ENCODE measurements around the gene TUBB8B.
"Not testable (repeated sequence)": the region's sequence is repeated elsewhere in the genome, so short reads cannot be mapped to it uniquely, and the experiment has no call there.

TUBB8B gene

GRCh38 chr18:82626-83209 is 33.3 kb upstream of the TUBB8B start:
- not testable (repeated sequence) for H3K36me3 ChIP-seq (ENCODE audit: control insufficient read depth in 1 of 2, insufficient read depth in 2 of 2, low read length in 2 of 2); H3K4me1 ChIP-seq (ENCODE audit: control insufficient read depth in 1 of 2, insufficient read depth in 2 of 2, low read length in 2 of 2); H3K9me3 ChIP-seq (ENCODE audit: control insufficient read depth in 1 of 2, low read length in 2 of 2)

GRCh38 chr18:80881-81280 is 31.5 kb upstream of the TUBB8B start:
- not testable (repeated sequence) for H3K27ac ChIP-seq (ENCODE audit: low read depth, low read length); H3K9ac ChIP-seq (ENCODE audit: low read depth in 1 of 2, low read length in 2 of 2); H3K36me3 ChIP-seq (ENCODE audit: control insufficient read depth in 1 of 2, insufficient read depth in 2 of 2, low read length in 2 of 2); H3K27me3 ChIP-seq (ENCODE audit: control insufficient read depth in 1 of 2, insufficient read depth in 2 of 2, low read length in 2 of 2); H3K4me3 ChIP-seq (ENCODE audit: low read depth in 1 of 2, low read length in 2 of 2); H3K9me3 ChIP-seq (ENCODE audit: control insufficient read depth in 1 of 2, low read length in 2 of 2); H3K4me1 ChIP-seq (ENCODE audit: control insufficient read depth in 1 of 2, insufficient read depth in 2 of 2, low read length in 2 of 2)

More at GRCh38 chr18:82626-83209, 33.3 kb upstream of the TUBB8B start:
- not testable (repeated sequence) for H3K9ac ChIP-seq (ENCODE audit: low read depth in 1 of 2, low read length in 2 of 2); H3K27me3 ChIP-seq (ENCODE audit: control insufficient read depth in 1 of 2, insufficient read depth in 2 of 2, low read length in 2 of 2); H3K27ac ChIP-seq (ENCODE audit: low read depth, low read length); H3K4me3 ChIP-seq (ENCODE audit: low read depth in 1 of 2, low read length in 2 of 2)

DNA sequence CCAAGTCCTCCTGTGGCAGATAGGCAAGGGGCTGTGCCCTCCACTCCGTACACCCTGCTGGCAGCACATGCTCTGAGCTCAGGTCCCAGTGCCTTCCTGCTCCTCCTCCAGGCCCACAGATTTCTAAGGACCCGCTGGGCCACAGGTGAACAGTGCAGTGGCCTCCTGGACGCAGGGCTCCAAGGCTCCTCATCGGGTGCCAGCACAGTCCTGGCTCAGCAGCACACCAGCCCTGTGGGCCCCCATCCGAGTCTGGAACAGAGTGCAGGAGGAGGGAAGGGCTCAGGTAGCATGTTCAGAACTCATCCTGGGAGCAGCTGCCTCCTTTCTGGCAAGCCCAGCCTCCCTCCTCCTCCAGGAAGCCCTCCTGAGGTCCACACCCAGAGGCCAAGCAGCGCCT is 30.8 kb upstream of the TUBB8B start:
- H3K4me3 ChIP-seq (ENCODE audit: low read depth in 1 of 2, low read length in 2 of 2); H3K27ac ChIP-seq (ENCODE audit: low read depth, low read length); H3K36me3 ChIP-seq (ENCODE audit: control insufficient read depth in 1 of 2, insufficient read depth in 2 of 2, low read length in 2 of 2); H3K9me3 ChIP-seq (ENCODE audit: control insufficient read depth in 1 of 2, low read length in 2 of 2); H3K9ac ChIP-seq (ENCODE audit: low read depth in 1 of 2, low read length in 2 of 2); H3K27me3 ChIP-seq (ENCODE audit: control insufficient read depth in 1 of 2, insufficient read depth in 2 of 2, low read length in 2 of 2); H3K4me1 ChIP-seq (ENCODE audit: control insufficient read depth in 1 of 2, insufficient read depth in 2 of 2, low read length in 2 of 2): not testable (repeated sequence)

- H3K27me3 ChIP-seq (ENCODE audit: control insufficient read depth in 1 of 2, insufficient read depth in 2 of 2, low read length in 2 of 2); H3K4me1 ChIP-seq (ENCODE audit: control insufficient read depth in 1 of 2, insufficient read depth in 2 of 2, low read length in 2 of 2); H3K27ac ChIP-seq (ENCODE audit: low read depth, low read length); H3K9me3 ChIP-seq (ENCODE audit: control insufficient read depth in 1 of 2, low read length in 2 of 2); H3K9ac ChIP-seq (ENCODE audit: low read depth in 1 of 2, low read length in 2 of 2); H3K36me3 ChIP-seq (ENCODE audit: control insufficient read depth in 1 of 2, insufficient read depth in 2 of 2, low read length in 2 of 2); H3K4me3 ChIP-seq (ENCODE audit: low read depth in 1 of 2, low read length in 2 of 2): not testable (repeated sequence)
Measured at GRCh38 chr18:75525-76160, 26.2 kb upstream of the TUBB8B start.

- H3K27me3 ChIP-seq (ENCODE audit: control insufficient read depth in 1 of 2, insufficient read depth in 2 of 2, low read length in 2 of 2); H3K9me3 ChIP-seq (ENCODE audit: control insufficient read depth in 1 of 2, low read length in 2 of 2); H3K9ac ChIP-seq (ENCODE audit: low read depth in 1 of 2, low read length in 2 of 2); H3K4me3 ChIP-seq (ENCODE audit: low read depth in 1 of 2, low read length in 2 of 2); H3K36me3 ChIP-seq (ENCODE audit: control insufficient read depth in 1 of 2, insufficient read depth in 2 of 2, low read length in 2 of 2); H3K27ac ChIP-seq (ENCODE audit: low read depth, low read length); H3K4me1 ChIP-seq (ENCODE audit: control insufficient read depth in 1 of 2, insufficient read depth in 2 of 2, low read length in 2 of 2): not testable (repeated sequence)
Measured at GRCh38 chr18:73181-73777, 23.9 kb upstream of the TUBB8B start.

GRCh38 chr18:67701-68100 is 18.3 kb upstream of the TUBB8B start:
- H3K9me3 ChIP-seq (ENCODE audit: control insufficient read depth in 1 of 2, low read length in 2 of 2); H3K4me1 ChIP-seq (ENCODE audit: control insufficient read depth in 1 of 2, insufficient read depth in 2 of 2, low read length in 2 of 2); H3K4me3 ChIP-seq (ENCODE audit: low read depth in 1 of 2, low read length in 2 of 2); H3K9ac ChIP-seq (ENCODE audit: low read depth in 1 of 2, low read length in 2 of 2); H3K27ac ChIP-seq (ENCODE audit: low read depth, low read length); H3K36me3 ChIP-seq (ENCODE audit: control insufficient read depth in 1 of 2, insufficient read depth in 2 of 2, low read length in 2 of 2); H3K27me3 ChIP-seq (ENCODE audit: control insufficient read depth in 1 of 2, insufficient read depth in 2 of 2, low read length in 2 of 2): not testable (repeated sequence)

GRCh38 chr18:64279-64678 is 14.9 kb upstream of the TUBB8B start:
- not testable (repeated sequence) for H3K9me3 ChIP-seq (ENCODE audit: control insufficient read depth in 1 of 2, low read length in 2 of 2); H3K4me3 ChIP-seq (ENCODE audit: low read depth in 1 of 2, low read length in 2 of 2); H3K27me3 ChIP-seq (ENCODE audit: control insufficient read depth in 1 of 2, insufficient read depth in 2 of 2, low read length in 2 of 2); H3K4me1 ChIP-seq (ENCODE audit: control insufficient read depth in 1 of 2, insufficient read depth in 2 of 2, low read length in 2 of 2); H3K27ac ChIP-seq (ENCODE audit: low read depth, low read length); H3K9ac ChIP-seq (ENCODE audit: low read depth in 1 of 2, low read length in 2 of 2); H3K36me3 ChIP-seq (ENCODE audit: control insufficient read depth in 1 of 2, insufficient read depth in 2 of 2, low read length in 2 of 2)

DNA sequence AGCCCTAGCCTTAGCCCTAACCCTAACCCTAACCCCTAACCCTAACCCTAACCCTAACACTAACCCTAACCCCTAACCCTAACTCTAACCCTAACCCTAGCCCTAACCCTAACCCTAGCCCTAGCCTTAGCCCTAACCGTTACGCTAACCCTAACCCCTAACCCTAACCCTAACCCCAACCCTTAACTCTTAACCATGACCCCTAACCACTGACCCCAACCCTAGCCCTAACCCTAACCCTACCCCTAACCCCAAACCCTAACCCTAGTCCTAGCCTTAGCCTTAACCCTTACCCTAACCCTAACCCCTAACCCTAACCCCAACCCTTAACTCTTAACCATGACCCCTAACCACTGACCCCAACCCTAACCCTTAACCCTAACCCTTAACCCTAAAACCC is 14.2 kb upstream of the TUBB8B start:
- not testable (repeated sequence) for H3K27me3 ChIP-seq (ENCODE audit: control insufficient read depth in 1 of 2, insufficient read depth in 2 of 2, low read length in 2 of 2); H3K36me3 ChIP-seq (ENCODE audit: control insufficient read depth in 1 of 2, insufficient read depth in 2 of 2, low read length in 2 of 2); H3K4me3 ChIP-seq (ENCODE audit: low read depth in 1 of 2, low read length in 2 of 2); H3K9me3 ChIP-seq (ENCODE audit: control insufficient read depth in 1 of 2, low read length in 2 of 2); H3K4me1 ChIP-seq (ENCODE audit: control insufficient read depth in 1 of 2, insufficient read depth in 2 of 2, low read length in 2 of 2); H3K9ac ChIP-seq (ENCODE audit: low read depth in 1 of 2, low read length in 2 of 2); H3K27ac ChIP-seq (ENCODE audit: low read depth, low read length)

- H3K36me3 ChIP-seq (ENCODE audit: control insufficient read depth in 1 of 2, insufficient read depth in 2 of 2, low read length in 2 of 2); H3K27ac ChIP-seq (ENCODE audit: low read depth, low read length); H3K4me1 ChIP-seq (ENCODE audit: control insufficient read depth in 1 of 2, insufficient read depth in 2 of 2, low read length in 2 of 2); H3K9ac ChIP-seq (ENCODE audit: low read depth in 1 of 2, low read length in 2 of 2); H3K4me3 ChIP-seq (ENCODE audit: low read depth in 1 of 2, low read length in 2 of 2); H3K27me3 ChIP-seq (ENCODE audit: control insufficient read depth in 1 of 2, insufficient read depth in 2 of 2, low read length in 2 of 2); H3K9me3 ChIP-seq (ENCODE audit: control insufficient read depth in 1 of 2, low read length in 2 of 2): not testable (repeated sequence)
Measured at GRCh38 chr18:54388-54787, 5.0 kb upstream of the TUBB8B start.

GRCh38 chr18:48696-49095 is 719 bp downstream of the TUBB8B start:
- H3K9me3 ChIP-seq (ENCODE audit: control insufficient read depth in 1 of 2, low read length in 2 of 2); H3K4me3 ChIP-seq (ENCODE audit: low read depth in 1 of 2, low read length in 2 of 2); H3K36me3 ChIP-seq (ENCODE audit: control insufficient read depth in 1 of 2, insufficient read depth in 2 of 2, low read length in 2 of 2); H3K4me1 ChIP-seq (ENCODE audit: control insufficient read depth in 1 of 2, insufficient read depth in 2 of 2, low read length in 2 of 2); H3K27ac ChIP-seq (ENCODE audit: low read depth, low read length); H3K9ac ChIP-seq (ENCODE audit: low read depth in 1 of 2, low read length in 2 of 2); H3K27me3 ChIP-seq (ENCODE audit: control insufficient read depth in 1 of 2, insufficient read depth in 2 of 2, low read length in 2 of 2): not testable (repeated sequence)
